Stimulated activated CD4-positive, alpha-beta T cell treated with anti-CD3 and anti-CD28 coated beads, Interleukin-2, amount 100 ng/mL, for 4 hours (primary cell): ENCODE measurements around the gene LRIG1.

Source experiments
- DNase-seq: peaks from one replicate; pipeline ENCODE4 v3.0.0-alpha.2; 2020; ENCODE audit warnings: low read depth

The LRIG1 gene

DNA sequence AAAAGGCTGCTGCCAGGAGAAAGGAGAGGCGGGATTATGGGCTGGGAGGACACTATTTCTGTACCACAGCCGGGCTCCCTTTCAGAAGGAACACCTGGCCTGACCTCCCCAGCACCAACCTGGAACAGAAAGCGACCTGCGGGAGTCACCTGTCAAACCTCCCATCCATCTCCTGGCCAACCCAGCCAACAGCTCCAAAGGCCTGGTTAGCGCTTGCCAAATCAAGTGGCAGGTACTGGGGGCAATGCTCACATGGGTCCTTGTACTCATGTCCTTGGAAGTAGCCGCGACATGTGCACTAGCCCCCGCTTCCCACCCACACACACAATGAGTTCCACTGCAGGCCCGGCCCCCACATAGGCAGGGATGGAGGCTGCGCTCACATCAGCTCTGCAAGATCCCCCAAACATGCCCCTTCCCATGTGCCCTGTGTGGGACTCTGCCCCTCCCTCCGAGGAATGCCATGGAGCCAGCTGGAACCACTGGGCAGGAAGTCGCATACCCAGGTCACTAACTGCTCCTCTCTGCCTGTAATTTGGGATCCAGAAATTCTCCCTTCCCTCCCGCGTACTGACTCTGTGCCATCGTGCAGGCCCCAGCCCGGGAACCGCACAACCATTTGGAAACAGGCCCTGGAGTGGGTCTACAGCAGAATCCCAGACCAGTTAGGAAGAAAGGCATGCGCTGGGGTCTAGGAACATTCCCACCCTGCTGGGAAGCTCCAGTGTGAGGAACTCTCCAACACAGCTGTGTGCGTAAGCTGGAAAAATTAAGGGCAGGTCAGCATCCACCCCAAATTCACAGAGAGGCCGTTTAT lies 98.9 kb downstream of the LRIG1 start:
- no peak for DNase-seq

DNA sequence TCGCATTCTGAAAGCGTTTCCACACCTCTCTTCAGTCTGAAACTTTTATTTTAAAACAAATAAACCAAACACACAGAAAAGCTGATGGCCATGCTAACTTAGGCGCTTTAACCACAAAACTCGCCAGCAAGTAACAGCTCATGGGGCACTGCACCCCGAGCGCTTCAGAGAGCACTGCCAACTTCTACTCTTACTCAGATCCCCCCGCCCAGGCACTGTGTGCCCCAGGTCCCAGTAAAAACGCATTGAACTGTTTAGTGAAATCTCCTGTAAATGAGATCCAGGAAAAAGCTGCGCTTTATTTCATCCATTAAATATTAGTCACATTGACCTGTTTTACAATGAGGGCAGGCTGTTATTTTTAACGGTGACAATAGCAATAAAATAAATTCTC lies 99.7 kb downstream of the LRIG1 start:
- DNase-seq, result no peak

DNA sequence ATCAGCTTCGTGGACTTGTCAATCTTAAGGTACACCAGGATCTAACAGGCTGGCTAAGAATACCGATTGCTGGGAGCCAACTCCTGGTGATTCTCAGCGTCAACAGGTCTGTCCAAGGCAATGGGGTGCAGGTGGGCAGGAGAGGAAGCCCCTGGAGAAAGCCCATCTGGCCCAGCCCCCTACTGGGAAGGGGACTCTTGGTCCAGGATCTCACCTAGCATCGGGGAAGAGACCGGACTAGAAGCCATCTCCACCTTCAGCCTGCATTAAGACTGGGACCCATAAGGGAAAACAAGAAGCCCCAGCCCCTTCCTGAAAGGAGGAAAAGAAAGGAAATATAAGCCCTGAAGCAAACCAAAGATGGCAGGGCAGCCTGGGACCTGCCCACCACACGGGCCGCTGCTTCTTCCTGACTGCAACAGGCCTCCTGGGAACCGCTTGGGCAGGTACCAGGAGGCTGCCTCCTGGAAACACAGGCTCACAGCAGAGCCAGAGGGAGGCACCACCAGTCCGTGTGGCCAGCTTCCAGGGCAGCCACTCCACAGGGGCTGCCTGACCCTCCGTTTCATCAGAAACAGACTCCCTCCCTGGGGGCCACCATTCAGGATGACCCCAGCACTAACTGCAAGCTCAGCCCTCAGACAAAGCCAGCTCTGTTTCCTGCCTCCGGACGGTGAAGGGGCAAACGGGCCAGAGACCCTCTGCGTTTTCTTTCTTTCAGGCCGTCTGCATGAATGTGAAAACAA lies 100.2 kb downstream of the LRIG1 start:
- no peak for DNase-seq

DNA sequence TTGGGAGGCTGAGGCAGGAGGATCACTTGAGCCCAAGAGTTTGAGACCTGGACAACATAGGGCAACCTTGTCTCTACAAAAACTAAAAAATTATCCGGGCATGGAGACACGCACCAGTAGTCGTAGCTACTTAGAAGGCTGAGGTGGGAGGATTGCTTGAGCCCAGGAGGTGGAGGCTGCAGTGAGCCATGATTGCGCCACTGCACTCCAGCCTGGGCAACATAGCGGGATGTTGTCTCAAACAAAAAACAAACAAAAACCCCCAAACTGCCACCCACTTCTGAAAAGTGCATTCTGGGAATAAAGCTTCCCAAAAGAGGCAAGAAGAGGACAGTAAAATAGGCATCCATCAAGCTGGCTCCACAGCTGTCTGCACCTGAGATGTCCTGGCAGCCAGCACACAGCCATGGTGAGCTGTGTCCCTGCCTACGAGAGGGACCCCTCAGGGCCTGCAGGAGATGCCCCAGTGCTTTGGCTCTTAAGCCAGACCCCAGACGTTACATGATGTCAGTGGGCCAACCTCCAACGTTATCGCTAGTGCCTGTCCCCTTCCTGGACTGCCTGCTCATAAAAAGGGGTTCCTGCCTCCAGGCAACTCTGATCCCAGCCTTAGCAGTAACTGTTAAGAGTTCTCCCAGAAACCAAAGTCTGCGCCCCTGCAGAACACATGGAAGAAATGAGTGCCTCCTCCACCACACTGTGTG lies 101.1 kb downstream of the LRIG1 start:
- DNase-seq, result no peak

DNA sequence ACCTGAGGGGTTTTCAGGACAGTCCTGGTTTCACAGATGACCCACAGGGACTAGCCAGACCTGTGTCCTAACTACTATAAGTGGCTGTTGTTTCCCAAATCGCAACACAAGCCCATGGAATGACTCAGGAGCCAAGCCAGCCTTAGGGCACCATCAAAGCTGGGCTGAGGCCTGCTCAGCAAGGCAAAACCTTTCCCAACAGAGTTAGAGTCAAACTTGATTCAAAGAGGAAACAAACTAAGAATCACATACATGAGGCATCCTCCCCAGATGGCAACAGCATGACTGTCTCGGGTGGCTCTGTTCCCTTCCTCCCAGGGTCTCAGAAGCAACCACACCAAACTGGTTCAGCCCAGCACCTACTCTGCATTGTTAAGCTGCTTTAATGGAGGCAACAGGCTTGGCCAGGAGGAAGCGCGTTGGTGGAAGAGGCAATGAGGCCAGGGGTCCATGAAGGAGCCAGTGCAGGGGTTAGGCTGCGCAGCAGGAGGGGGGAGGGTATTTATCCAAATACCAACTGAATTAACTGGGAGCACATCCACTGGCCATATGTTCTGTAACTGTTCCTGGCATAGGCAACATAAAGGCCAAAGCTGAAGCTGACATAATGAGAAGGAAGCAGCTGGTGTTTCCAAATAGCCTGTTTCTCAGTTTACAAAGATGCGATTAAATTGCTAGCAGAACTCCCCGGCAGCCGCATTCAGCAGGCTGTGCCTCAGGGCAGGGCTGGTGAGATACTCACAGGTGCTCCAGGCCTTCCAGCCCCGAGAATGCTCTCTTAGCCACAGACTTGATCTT lies 102.4 kb downstream of the LRIG1 start:
- DNase-seq, result no peak

DNA sequence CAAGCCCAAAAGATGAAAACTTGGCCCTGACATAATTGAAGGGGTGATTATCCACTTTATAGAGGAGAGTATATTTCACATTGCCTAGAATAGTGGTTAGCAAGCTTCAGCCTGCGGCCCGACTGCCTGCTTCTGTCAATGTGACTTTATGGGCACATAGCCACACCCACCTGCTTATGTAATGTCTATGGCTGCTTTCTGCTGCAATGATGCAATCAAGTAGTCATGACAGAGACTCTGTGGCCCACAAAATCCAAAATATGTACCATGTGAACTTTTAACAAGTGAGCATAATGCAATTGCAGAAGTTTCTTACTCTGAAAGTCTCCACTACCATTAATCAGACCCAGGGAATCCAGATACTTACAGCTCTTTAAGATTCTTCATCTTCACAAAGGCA lies 103.1 kb downstream of the LRIG1 start:
- DNase-seq, result no peak

DNA sequence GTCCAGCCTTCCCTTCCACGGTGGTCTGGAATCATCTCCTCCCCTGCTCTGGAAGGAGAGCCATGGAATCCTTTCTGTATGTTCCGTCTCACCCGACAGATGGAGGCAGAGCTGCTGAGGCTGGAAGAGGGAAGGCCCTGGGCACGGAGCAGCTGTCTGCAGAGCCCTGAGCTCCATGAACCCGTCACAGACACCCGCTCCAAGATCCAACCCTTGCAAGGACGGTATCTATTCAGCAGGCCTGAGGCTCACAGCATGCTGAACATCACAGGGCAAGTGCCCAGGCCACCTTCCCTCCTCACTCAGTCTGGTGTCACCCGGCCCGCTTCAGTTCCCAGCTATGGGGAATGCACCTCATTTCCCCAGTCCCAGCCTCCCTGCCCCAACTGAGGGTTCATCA lies 103.9 kb downstream of the LRIG1 start:
- no peak for DNase-seq

DNA sequence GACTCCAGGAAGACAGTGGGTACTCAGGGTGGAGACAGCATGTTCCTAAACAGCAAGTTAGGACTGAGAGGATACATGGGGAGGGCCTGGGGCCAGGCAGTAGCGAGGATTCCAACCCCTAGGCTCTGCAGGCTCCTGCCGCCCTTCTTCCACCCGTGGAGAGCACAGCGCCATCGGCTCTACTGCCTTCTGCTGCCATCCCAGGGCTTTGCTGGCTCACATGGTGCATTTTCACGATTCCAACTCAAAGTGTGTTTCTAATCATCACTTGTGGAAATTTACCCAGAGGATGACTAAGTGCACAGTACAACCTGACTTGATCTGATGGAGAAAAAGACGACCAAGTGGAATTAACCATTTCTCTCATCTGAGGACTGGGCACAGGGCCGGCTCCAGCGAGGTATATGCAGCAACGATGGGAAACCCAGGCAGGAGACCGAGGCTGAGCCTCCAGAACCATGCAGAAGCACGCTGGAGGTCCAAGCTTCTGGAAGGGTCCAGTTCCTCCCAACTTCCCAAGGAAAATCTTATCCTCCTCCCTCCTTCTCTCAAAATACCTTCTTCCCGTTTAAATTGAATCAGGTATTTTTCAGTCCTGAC lies 104.6 kb downstream of the LRIG1 start:
- no peak for DNase-seq

DNA sequence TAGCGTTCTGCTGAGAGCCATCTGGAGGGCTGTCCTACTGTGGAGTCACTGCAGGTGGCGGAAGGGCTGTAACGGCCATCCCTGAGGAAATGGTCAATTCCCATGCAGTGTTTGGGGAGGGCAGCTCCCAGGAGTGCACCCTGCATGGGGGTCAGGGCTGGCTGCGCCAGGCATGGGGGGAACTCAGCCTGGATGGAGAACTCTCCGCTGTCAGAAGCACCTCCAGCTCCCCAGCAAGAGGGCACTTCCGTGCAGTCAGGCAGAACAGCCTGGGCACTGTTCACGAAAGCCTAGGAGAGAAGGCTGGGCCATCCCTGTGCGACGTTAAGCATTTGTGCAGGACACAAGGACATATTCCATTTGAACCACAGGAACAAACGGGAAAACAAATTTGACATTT lies 105.2 kb downstream of the LRIG1 start:
- no peak for DNase-seq

DNA sequence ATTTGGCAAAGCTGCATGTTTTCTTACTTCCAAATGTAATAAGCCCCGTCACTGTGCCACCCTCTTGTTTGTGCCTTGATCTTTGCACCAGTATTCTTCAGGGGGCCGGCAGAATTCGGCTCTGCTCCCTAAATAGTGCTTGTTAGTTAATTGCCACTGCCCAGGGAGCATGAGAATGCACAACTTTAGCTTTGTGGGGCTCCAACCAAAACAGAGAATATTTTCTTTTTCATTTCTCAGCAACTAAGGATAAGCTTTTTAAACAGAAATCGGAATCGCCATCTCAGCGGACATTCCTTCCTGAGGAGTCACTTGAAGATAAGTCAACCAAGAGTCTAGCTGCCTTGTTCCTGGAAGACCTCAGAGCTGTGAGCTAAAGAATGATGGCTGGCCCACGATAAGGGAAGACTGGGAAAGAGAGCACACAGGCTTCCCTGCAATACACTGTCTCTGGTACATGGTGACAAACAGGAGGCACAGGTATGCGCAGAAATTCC lies 106.0 kb downstream of the LRIG1 start:
- DNase-seq, result no peak

DNA sequence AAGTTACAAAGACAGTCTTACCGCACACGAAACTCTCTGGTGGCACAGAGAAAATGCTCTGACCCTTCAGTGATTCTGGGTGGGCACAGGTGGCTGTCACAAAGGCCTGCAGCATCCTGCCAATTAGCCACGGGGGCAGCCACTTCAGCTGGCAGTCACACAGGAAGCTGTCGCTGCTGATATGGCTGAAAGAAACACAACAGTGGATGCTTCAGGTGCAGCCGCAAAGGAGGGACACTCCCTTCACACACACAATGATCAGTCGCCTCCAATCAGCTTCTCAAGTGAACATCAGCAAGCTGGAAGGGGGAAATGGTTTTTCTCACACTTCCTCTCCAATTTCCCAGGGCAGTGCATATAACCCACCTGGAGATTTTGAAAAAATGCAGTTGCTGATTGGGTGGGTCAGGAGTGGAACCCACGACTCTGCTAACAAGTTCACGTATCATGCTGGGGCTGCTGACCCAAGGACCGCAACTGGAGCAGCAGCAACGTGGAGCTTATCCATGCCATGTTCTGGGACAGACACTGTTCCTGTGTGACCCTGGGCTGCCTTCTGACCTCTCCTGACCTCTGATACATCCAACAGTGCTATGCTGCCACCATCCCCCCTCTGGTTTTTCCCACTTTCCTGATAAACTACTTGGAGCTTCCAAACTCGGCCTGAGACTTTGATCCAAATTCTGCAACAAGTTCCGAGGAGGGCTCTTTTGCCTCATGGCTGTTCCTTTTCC lies 106.6 kb downstream of the LRIG1 start:
- DNase-seq, result peak; percentile 13

DNA sequence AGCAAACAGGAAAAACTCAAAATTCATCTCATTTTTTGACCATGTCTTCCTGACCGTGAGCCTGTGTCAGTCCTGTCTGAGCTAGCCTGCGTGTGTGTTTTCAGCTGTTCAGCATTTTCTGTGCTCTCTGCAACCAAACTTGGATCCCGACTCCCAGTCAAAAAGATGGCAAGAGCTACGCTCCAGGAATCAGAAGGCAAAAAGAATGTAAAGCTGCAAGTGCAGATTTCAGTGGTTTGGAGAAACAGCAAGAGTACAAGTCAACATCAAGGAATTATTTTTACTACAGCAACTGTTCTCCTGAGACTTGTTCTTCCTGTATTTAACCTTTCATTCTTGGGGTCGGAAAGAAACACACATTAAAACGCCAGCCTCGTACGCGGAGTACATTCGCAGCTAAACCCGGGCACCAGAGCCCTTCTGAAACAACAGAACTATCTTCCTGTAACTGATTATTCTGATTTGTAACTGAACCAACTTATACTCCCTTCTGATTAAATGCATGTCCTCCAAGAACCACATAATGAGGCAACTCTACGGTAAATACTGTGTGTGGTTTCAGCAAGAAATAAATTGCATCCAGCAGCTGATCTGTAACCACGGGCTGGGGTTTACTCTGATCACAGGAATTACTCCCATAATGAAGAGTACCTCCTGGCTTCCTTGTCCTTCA lies 107.4 kb downstream of the LRIG1 start:
- DNase-seq, result no peak

DNA sequence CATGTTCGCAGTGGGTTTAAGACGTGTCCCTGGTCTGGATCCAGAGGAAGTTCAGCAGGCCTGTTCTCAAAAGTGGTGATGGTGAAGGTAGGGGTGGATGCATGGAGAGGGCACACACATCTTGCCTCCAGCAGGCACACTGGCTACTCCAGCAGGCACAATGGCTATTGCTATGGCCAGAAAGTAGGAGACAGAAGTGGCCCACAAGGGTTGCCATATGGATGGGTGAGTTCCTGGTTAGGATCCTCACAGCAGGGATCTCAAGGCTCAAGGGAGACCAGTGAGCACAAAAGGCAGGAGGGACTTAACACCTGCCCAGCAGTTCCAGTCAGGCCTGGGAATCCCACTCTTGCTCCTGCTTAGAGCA lies 107.9 kb downstream of the LRIG1 start:
- DNase-seq, result no peak

DNA sequence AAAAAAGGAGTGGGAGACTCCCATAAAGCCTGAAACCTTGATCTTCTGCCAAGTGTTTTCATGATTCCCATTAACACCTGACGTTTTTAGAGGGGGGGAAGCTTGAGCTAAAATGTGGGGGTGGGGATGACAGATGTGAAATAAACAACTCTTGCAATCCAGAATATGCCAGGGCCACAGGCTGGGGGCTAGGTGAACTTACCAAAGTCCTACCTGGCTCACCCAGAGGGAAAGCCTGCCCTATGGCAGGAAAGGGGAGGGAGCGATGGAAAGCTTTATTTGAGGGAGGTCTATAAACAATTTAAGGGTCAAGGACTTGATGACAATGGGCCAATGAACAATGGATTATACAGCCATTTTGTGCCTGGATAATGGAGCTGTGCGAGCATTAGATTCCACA lies 108.3 kb downstream of the LRIG1 start:
- DNase-seq, result no peak

DNA sequence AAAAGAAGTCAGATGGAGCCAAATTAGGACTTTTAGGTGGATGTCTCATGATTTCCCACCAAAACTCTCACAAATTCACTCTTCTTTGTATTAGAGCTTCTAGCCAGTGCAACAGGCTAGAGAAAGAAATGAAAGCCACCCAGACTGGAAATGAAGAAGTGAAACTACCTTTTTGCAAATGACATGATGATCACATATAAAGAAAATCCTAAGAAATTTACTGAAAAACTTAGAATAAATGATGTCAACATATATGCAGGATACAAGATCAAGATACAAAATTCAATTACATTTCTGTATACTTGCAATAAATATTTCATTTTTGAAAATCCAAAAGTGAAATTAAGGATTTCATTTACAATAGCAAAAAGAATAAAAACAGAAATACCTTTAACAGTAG lies 110.8 kb downstream of the LRIG1 start:
- DNase-seq, result no peak

DNA sequence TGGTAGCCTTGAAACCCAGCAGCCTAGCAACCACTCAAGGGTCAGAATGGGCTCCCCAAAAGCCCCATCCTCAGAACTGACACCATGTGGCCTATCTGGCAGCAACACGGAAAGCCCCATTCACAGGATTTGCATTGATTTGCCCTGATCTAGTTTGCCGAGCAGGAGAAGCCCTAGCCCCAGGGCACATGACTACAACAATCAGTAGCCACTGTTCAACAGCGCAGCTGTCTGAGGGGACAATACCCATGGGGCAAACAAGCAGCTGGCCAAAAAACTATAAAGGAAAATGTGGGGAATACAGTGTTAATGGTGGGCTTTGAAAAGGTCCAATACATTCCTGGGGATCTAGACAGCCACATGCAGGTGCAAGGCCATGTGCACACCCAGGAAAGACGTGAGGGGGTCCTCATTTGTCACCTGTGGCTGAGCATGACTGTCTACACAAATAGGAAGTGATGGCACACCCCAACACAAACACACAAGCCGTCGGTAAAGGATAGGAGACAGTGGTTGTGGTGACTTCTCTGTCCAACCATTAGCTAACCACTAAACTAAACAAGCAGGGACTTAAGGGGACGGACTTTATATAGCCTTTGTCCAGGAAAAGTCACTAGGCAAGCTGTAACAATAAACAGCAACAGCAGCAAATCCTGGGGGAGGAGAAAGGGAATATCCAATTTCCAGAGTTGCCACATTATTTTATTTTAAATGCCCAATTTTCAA lies 113.7 kb downstream of the LRIG1 start:
- DNase-seq, result no peak

DNA sequence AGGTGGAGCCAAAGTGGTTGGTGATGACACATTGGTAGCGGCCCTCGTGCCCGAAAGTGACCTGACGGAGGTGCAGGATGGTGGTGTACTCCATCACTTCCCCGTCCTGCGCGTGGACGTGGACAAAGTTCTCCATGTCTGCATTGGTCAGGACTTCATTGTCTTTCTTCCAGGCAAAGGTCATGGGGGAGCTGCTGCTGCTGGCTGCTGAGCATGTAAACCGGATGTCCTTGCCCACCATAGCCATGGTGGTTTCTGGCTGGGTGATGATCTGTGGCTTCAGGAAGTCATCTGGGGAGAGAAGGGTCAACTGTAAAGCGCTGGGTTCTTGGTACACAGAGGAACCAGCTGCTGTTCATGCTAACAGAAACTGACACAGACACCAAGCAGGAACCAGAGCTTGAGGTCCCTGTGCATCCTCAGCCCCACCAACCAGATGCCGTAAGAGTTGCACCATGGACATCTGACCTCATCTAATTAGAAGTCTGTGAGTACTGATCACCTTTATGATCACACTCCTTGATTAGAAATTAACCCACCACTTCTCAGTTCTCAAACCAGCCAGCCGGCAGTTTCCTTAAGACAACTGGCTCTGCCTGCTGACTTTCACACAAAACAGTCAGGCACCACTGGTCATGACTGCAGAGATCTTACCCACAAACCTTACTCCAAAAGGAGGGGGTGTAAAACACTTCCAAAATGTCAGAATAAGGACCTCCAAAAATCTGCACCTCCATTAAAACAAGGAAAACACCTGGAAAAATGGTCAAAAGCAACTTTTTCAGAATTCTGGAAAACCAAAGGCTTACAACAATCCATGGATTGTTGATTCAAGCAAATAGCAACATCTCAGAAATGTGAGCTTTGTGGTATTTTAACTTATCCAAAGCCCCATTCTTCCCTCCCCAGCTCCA lies 114.6 kb downstream of the LRIG1 start:
- DNase-seq, result no peak

DNA sequence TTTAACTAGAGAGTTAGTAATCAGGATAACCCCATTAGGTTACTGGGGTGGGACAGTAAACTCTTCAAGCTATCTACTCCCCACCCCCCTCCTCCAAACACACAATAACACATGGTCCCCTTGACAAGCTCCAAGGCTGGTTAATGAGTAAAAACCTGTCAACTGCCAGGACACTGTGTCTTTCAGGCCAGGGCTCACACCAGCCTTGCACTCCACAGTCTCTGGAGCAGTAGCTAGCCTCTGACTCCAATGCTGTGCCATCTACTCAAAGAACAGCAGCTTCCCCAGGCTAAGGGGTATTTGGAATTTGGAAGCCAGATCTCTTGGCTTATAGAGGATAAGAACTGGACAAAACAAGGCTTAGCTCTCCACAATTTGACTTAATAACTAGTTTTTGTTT lies 115.8 kb downstream of the LRIG1 start:
- no peak for DNase-seq
